ENCODE measurements around the gene EPHA8.

The EPHA8 gene

GRCh38 chr1:22569269-22569668, 6.0 kb downstream of the EPHA8 start:
- no peak for DNase-seq

DNA sequence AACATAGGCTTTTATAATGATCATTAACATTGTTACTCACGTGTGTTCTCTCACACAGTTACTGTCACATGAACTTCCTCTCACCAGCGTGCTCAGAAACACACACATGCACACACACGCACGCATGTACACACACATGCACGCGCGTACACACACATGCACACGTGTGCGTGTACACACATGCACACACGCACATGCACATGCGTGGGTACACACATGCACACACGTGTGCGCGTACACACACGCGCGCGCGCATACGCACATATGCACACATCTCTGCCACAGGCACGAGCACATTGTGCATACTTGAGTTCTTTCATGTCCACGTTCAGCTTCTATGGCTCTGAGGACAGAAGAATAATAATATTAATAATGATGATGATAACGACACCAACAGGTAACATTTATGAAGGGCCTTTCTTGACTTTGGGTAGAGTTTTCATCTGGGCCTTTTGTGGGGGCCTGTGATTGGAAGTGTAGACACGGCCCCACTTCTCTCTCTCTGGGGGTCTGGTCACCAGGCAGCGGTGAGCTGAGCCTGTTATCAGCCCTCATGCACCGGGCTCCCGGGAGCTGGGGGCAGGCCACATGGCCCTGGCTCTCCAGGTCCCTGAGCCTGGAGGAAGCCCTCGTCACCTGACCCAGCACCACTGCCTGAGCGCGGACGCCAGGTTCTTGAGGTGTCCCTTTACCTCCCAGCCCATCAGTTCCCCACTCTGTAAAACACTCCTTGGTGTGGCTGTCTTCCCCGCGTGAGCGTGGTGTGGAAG, 7.0 kb downstream of the EPHA8 start:
- DNase-seq: no peak

DNA sequence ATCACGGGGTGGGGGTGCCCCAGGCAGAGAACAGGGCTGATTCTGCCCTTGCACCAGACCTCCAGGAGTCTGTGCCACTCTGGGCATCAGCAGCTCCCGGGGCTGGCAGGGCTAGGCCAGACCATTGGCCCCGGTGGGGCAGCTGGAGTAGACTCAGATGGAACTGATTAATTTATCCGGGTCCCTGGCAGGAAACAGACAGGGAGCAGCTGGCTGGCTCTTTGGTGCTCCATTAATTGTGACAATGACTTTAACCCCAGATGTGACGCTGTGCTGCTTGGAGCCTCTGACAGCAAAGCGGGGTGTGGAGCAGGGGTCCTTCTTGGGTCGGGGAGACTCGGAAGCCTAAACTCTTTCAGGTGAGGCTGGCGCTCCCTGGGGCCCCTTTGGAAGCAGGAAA, 9.5 kb downstream of the EPHA8 start:
- DNase-seq: no peak

DNA sequence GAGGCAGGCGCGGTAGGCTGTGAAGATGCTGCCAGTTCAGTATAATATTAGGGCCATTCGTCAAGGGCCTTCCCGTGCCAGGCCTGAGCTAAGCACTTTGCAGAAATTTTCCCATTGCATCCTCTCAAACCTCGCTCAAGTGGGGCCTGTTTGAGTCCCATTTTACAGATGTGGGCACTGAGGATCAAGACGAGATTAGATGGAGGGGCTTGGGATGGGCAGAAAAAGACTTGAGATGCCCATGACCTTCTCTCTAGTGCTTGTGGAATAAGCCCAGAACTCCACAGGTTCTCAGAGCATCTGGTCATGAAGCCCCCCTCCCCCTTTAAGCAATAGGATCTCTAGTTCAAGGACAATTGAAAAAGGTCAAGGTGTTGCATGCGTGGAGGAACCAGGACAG, 9.9 kb downstream of the EPHA8 start:
- DNase-seq: no peak

DNA sequence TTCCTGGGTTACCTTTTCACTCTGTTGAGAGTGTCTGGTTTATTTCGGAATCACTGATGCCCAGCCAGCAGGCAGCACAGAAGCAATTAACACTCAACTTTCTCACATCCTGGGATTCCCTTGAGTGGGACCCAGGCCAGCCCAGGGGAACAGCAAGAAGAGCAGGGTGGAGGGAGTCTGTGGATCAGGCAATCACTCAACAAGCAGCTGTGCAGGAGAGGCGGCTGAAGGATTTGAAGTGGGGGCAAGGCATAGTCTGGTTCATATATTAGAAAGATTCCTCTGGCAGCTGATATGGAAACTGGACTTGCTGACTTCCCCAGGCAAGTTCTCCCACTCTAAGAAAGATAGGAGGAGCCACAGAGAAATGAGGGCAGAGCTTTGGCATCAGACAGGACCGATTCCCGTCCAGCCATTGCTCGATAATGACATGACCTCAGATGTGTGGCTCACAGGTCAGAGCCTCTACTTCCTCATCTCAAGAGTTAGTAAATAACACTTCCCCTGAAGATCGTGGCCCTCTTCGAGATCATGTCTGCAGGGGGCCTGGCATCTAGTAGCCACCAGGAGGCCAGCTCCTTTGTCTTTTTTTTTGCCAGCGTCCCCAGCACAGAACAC, 12.4 kb downstream of the EPHA8 start:
- DNase-seq: peak; percentile 23 to 51 (median 38)

DNA sequence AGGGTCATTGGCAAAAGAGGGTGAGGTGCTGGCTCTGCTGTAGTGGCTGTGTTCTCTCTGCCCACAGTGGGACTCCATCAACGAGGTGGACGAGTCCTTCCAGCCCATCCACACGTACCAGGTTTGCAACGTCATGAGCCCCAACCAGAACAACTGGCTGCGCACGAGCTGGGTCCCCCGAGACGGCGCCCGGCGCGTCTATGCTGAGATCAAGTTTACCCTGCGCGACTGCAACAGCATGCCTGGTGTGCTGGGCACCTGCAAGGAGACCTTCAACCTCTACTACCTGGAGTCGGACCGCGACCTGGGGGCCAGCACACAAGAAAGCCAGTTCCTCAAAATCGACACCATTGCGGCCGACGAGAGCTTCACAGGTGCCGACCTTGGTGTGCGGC, 12.9 kb downstream of the EPHA8 start:
- DNase-seq: no peak

- no peak for DNase-seq
These were observed 13.3 kb downstream of the EPHA8 start for GRCh38 chr1:22576617-22577016.

DNA sequence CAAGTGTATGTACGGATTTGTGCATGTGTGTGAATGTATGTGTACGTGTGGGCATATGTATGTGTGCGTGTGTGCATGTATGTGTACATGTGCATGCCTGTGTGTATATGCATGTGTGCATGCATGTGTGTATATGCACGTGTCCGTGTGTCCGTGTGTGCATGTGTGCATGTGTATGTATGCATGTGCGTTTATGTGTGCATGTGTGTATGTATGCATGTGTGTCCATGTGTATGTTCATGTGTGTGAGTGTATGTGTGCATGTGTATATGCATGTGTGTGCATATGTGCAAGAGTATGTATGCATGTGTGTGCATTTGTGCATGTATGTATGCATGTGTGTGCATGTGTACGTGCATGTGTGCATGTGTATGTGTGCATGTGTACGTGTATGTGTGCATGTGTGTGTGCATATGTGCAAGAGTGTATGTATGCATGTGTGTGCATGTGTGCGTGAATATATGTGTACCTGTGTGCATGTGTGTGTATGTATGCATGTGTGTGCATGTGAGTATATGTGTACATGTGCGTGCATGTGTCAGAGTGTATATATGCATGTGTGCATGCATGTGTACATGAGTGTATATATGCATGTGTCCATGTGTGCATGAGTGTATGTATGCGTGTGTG, 15.6 kb downstream of the EPHA8 start:
- DNase-seq: no peak

- DNase-seq: no peak
These were observed 16.4 kb downstream of the EPHA8 start for GRCh38 chr1:22579541-22580155.

DNA sequence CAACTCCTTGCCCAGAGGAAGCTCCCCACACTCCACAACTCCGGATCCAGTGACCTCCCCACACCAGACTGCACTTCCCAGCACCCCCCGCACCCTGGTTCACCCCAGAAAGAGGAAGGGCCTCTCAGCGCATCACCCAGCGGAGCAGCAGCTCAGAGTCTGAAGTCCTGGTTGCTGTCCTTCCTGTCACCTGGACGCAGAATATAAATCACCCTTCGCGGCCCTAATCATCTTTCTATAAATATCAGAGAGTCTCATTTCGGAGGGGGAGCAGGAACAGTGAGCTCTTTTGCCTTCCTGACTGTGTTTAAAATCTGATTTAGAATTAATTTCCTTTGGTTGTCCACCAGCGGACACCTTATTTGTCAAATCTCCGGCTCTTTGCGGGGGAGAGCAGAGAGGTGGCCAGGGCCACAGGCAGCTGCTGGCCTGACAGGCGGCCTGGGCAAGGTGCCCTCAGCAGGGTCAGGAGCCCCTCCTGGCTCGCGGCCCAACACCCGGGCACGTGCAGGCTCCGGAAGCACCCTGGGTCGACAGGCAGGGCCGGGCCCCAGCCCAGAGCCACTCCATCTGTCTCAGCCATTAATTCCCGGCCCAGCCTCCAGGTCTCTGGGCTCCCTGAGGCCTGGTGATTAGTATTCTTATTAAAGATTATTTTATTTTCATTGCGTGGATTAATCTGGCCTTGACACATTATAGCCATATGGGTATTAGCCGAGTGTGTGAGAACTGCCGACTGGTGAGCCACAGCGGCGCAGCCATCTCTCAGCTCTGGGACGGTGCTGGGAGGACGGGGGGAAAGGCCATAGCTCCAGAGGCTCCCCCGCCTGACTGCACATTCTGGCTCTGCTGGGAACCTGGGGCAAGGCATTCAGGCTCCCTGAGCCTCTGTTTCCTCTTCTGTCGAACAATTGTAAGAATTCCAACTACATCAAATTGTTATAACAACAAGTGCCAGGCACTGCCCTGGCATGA, 19.7 kb downstream of the EPHA8 start:
- no peak for DNase-seq

GRCh38 chr1:22584001-22584562, 20.8 kb downstream of the EPHA8 start:
- no peak for DNase-seq

DNA sequence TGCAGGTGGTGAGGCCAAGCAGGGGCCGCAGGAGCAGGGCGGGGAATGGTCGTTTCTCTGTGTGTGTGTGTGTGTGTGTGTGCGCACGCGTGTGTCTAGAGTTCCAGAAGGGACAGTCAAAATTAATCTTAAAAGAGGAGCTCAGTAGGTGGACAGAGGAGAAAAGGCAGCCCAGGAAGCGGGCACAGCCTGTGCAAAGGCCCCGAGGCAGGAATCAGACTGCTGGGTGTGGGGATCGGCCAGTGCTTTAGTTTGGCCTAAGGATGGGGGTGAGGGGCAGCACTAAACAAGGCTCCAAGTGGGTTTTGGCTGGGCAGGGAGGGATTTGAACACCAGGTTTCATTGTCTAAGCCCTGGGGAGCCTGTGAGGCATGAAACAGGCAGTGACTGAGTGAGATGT, 21.7 kb downstream of the EPHA8 start:
- DNase-seq: no peak

- DNase-seq: no peak
These were observed 22.2 kb downstream of the EPHA8 start for GRCh38 chr1:22585471-22585870.

GRCh38 chr1:22586356-22587130, 23.3 kb downstream of the EPHA8 start:
- no peak for DNase-seq

GRCh38 chr1:22587247-22587646, 24.0 kb downstream of the EPHA8 start:
- no peak for DNase-seq

DNA sequence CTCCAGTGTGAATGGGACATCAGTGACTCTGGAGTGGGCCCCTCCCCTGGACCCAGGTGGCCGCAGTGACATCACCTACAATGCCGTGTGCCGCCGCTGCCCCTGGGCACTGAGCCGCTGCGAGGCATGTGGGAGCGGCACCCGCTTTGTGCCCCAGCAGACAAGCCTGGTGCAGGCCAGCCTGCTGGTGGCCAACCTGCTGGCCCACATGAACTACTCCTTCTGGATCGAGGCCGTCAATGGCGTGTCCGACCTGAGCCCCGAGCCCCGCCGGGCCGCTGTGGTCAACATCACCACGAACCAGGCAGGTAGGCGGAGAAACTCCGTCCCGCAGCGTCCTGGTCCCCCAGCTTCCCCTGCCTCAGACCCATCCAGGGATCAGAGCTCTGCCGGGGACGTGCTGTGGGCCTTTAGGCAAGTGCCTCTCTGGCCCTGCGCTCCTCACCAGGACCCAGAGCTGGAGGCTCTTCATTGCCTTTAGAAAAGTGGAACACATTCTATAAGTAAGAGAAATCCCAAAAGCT, 25.7 kb downstream of the EPHA8 start:
- no peak for DNase-seq

- no peak for DNase-seq
These were observed 28.3 kb downstream of the EPHA8 start for GRCh38 chr1:22591576-22591975.

- DNase-seq: no peak
These were observed 28.8 kb downstream of the EPHA8 start for GRCh38 chr1:22592051-22592450.

- DNase-seq: no peak
These were observed 29.9 kb downstream of the EPHA8 start for GRCh38 chr1:22592919-22593790.

GRCh38 chr1:22594396-22594795, 31.1 kb downstream of the EPHA8 start:
- no peak for DNase-seq
